GM18867 (cell line): Measurements from ENCODE around the gene HLF.

Experiments
- ATAC-seq: cut with Tn5 transposase; IDR thresholded peaks from one replicate; pipeline ENCODE4 v1.9.1; 2021; ENCODE audit warnings: mild to moderate bottlenecking, moderate library complexity; ENCODE audit not compliant: unreplicated experiment

The HLF gene

GRCh38 chr17:55347341-55347740 is 82.6 kb downstream of the HLF start:
- ATAC-seq: no peak

- ATAC-seq: no peak
Measured at GRCh38 chr17:55348749-55349354, 84.1 kb downstream of the HLF start.

- ATAC-seq: no peak
Measured at GRCh38 chr17:55350825-55351205, 86.1 kb downstream of the HLF start.

GRCh38 chr17:55351226-55351625 is 86.5 kb downstream of the HLF start:
- no peak for ATAC-seq

GRCh38 chr17:55354010-55354409 is 89.2 kb downstream of the HLF start:
- no peak for ATAC-seq

- ATAC-seq: no peak
Measured at GRCh38 chr17:55354941-55355340, 90.2 kb downstream of the HLF start.

- peak; percentile 97 for ATAC-seq
Measured at GRCh38 chr17:55356434-55357328, 91.9 kb downstream of the HLF start.

GRCh38 chr17:55360971-55361370 is 96.2 kb downstream of the HLF start:
- no peak for ATAC-seq

- ATAC-seq: no peak
Measured at GRCh38 chr17:55363033-55363432, 98.3 kb downstream of the HLF start.

GRCh38 chr17:55366020-55366481 is 101.3 kb downstream of the HLF start:
- no peak for ATAC-seq

GRCh38 chr17:55368706-55369105 is 103.9 kb downstream of the HLF start:
- ATAC-seq: no peak
